Stromal cell of bone marrow (primary cell): ENCODE results near the gene MACC1.
"Not testable (repeated sequence)": the region's sequence is repeated elsewhere in the genome, so short reads cannot be mapped to it uniquely, and the experiment has no call there.

ENCODE experiments used
- DNase-seq: peaks from one replicate; pipeline ENCODE4 v3.0.0-alpha.2; 2012; ENCODE audit warnings: low read depth

MACC1 gene

GRCh38 chr7:20207811-20208210, 9.4 kb downstream of the MACC1 start:
- not testable (repeated sequence) for DNase-seq

GRCh38 chr7:20206104-20206896, 10.9 kb downstream of the MACC1 start:
- no peak for DNase-seq

GRCh38 chr7:20203316-20203715, 13.9 kb downstream of the MACC1 start:
- DNase-seq = no peak

GRCh38 chr7:20201380-20201779, 15.8 kb downstream of the MACC1 start:
- DNase-seq = no peak

- no peak for DNase-seq
Measured at GRCh38 chr7:20200971-20201370, 16.2 kb downstream of the MACC1 start.

GRCh38 chr7:20200361-20200760, 16.8 kb downstream of the MACC1 start:
- no peak for DNase-seq

- peak; percentile 59 for DNase-seq
Measured at GRCh38 chr7:20199015-20199737, 18.0 kb downstream of the MACC1 start.

GRCh38 chr7:20198260-20198659, 18.9 kb downstream of the MACC1 start:
- no peak for DNase-seq

- DNase-seq = no peak
Measured at GRCh38 chr7:20197837-20198236, 19.3 kb downstream of the MACC1 start.

- DNase-seq = no peak
Measured at GRCh38 chr7:20197125-20197748, 19.9 kb downstream of the MACC1 start.

GRCh38 chr7:20194343-20194995, 22.7 kb downstream of the MACC1 start:
- DNase-seq = no peak

- DNase-seq = no peak
Measured at GRCh38 chr7:20193873-20194272, 23.3 kb downstream of the MACC1 start.

GRCh38 chr7:20193242-20193777, 23.9 kb downstream of the MACC1 start:
- no peak for DNase-seq

- no peak for DNase-seq
Measured at GRCh38 chr7:20191391-20191869, 25.8 kb downstream of the MACC1 start.

- DNase-seq = no peak
Measured at GRCh38 chr7:20190560-20191390, 26.4 kb downstream of the MACC1 start.

- no peak for DNase-seq
Measured at GRCh38 chr7:20189852-20190251, 27.3 kb downstream of the MACC1 start.

GRCh38 chr7:20188567-20188966, 28.6 kb downstream of the MACC1 start:
- DNase-seq = no peak

- DNase-seq = not testable (repeated sequence)
Measured at GRCh38 chr7:20187850-20188249, 29.3 kb downstream of the MACC1 start.

GRCh38 chr7:20185988-20186387, 31.2 kb downstream of the MACC1 start:
- DNase-seq = no peak

GRCh38 chr7:20183086-20183485, 34.1 kb downstream of the MACC1 start:
- DNase-seq = no peak

- no peak for DNase-seq
Measured at GRCh38 chr7:20176578-20177242, 40.5 kb downstream of the MACC1 start.
